ENCODE data around the gene NHSL1.

GRCh38 chr6:138528956-138529355, 29.7 kb upstream of the NHSL1 start:
- TF ChIP-seq CTCF (IDR thresholded peaks at IDR 0.05; ENCODE audit: insufficient read depth, low read depth, low read length): no peak
- TF ChIP-seq EZH2 (IDR thresholded peaks at IDR 0.05; ENCODE audit: insufficient read depth, low read length): no peak

Measured in astrocyte (in vitro differentiated cells and primary cell).